Gastrocnemius medialis (tissue), 4 donors: ENCODE data around the gene OGDH. TPM values are rescaled to one million over a fixed set of nuclear protein-coding genes. Genes with fewer than 3 reads are reported as not detected.

Experiments
- ATAC-seq, 2 donors: fragments of 150-250 bp; one replicate each; pipeline ENCODE4 v1.9.1; 2016
- DNase-seq, 2 donors: peaks; one replicate each; pipeline ENCODE4 v3.0.0-alpha.2; 2019
- H3K27ac ChIP-seq, 4 donors: fragments of 200-600 bp; sonication (generic); 1 replicate in 1 of 4; 2 replicates in 3 of 4; pipeline ENCODE4 v1.5.1; 2016 to 2018; ENCODE audit warnings: mild to moderate bottlenecking in 2 of 4, moderate library complexity in 1 of 4
- H3K27me3 ChIP-seq, 3 donors: fragments of 200-600 bp; sonication (generic) in 2 of 3; 1 replicate in 1 of 3; 2 replicates in 2 of 3; pipeline versions ENCODE4 v1.5.1 to v1.6.0; 2016 to 2019; ENCODE audit warnings: mild to moderate bottlenecking in 1 of 3, moderate library complexity in 1 of 3
- H3K36me3 ChIP-seq, 2 donors: fragments of 200-600 bp; sonication (generic) in 1 of 2; one replicate each; pipeline ENCODE4 v1.5.1; 2017 to 2018
- H3K4me1 ChIP-seq, 2 donors: fragments of 200-600 bp; sonication (generic) in 1 of 2; one replicate each; pipeline ENCODE4 v1.5.1; 2016 to 2017; ENCODE audit warnings: mild to moderate bottlenecking in 2 of 2
- H3K4me3 ChIP-seq, 4 donors: fragments of 200-600 bp; sonication (generic) in 3 of 4; 1 replicate in 1 of 4; 2 replicates in 3 of 4; pipeline ENCODE4 v1.5.1; 2016 to 2019; ENCODE audit warnings: mild to moderate bottlenecking in 2 of 4
- H3K9me3 ChIP-seq, 3 donors: fragments of 200-600 bp; sonication (generic) in 2 of 3; 1 replicate in 1 of 3; 2 replicates in 2 of 3; pipeline ENCODE4 v1.5.1; 2016 to 2019
- POLR2A ChIP-seq, 2 donors: fragments of 450-650 bp; IDR thresholded peaks; one replicate each; pipeline ENCODE4 v1.6.1; 2017; ENCODE audit warnings: antibody characterized with exemption in 2 of 2, mild to moderate bottlenecking in 2 of 2, moderate library complexity in 2 of 2
- in situ Hi-C, 4 donors: fragments of 200-750 bp; cut with MboI; loops; one replicate each; pipeline versions ENCODE4 v1.15.0 to v1.8.0; 2017; ENCODE audit warnings: low sequenced_read_pairs in 4 of 4
- intact Hi-C: fragments of 100-400 bp; cut with DNase I; formaldehyde crosslinking; loops from one replicate; pipeline ENCODE4 v1.15.1; 2023; ENCODE audit warnings: low total_unique reads
- total RNA-seq, 4 donors: library from RNA; depleted of rRNA; stranded (reverse); fragments of >200 nt; gene quantifications; one replicate each; pipeline versions ENCODE4 v1.1.0 to v1.2.3, GENCODE V29; 2016
- TF ChIP-seq, protein P1 (sequence below), 5 experiments: fragments of 450-650 bp in 3 of 5; fragments of 200-600 bp in 2 of 5; sonication (generic) in 2 of 5; IDR thresholded peaks in 4 of 5; conservative IDR thresholded peaks in 1 of 5; 1 replicate in 4 of 5; 2 replicates in 1 of 5; pipeline ENCODE4 v1.5.1; 2016 to 2019; ENCODE audit warnings: antibody characterized with exemption in 5 of 5, mild to moderate bottlenecking in 3 of 5, moderate library complexity in 3 of 5

OGDH gene
- total RNA-seq, 4 donors from 2014 or later, result 224 to 462 (median 396) TPM

- Histone ChIP-seq H3K27ac (peak overlapping the region; percentile 71 to 93 (median 81)), H3K27me3 (no peaks in the 10 kb centered on the region), H3K36me3 (peaks cover 0 to 14% of the 10 kb centered on the region in 2 donors), H3K4me1 (peaks cover 53 to 61% of the 10 kb centered on the region in 2 donors), H3K9me3 (no peaks in the 10 kb centered on the region), H3K4me3 (no peak overlapping the region)
- ATAC-seq, result no peak
- in situ Hi-C loops, result no loop called here
- TF ChIP-seq POLR2A (IDR thresholded peaks at IDR 0.05), result no peak
- TF ChIP-seq, protein P1, sequence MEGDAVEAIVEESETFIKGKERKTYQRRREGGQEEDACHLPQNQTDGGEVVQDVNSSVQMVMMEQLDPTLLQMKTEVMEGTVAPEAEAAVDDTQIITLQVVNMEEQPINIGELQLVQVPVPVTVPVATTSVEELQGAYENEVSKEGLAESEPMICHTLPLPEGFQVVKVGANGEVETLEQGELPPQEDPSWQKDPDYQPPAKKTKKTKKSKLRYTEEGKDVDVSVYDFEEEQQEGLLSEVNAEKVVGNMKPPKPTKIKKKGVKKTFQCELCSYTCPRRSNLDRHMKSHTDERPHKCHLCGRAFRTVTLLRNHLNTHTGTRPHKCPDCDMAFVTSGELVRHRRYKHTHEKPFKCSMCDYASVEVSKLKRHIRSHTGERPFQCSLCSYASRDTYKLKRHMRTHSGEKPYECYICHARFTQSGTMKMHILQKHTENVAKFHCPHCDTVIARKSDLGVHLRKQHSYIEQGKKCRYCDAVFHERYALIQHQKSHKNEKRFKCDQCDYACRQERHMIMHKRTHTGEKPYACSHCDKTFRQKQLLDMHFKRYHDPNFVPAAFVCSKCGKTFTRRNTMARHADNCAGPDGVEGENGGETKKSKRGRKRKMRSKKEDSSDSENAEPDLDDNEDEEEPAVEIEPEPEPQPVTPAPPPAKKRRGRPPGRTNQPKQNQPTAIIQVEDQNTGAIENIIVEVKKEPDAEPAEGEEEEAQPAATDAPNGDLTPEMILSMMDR (IDR thresholded peaks at IDR 0.05 in 4 of 5, conservative IDR thresholded peaks at IDR 0.05 in 1 of 5), result no peak
- no peak for DNase-seq
- intact Hi-C loops, result no loop called here
Measured at GRCh38 chr7:44624318-44624717, 17.9 kb downstream of the OGDH start.

GRCh38 chr7:44625526-44626471 is 19.4 kb downstream of the OGDH start:
- DNase-seq (no peak), ATAC-seq (no peak)
- no peaks in the 10 kb centered on the region for H3K27me3 ChIP-seq
- no peak overlapping the region for H3K4me3 ChIP-seq
- H3K27ac ChIP-seq, result peak overlapping the region; percentile 71 to 93 (median 81)
- TF ChIP-seq, protein P1 (IDR thresholded peaks at IDR 0.05 in 4 of 5, conservative IDR thresholded peaks at IDR 0.05 in 1 of 5), result no peak
- TF ChIP-seq POLR2A (IDR thresholded peaks at IDR 0.05), result no peak
- peaks cover 0 to 14% of the 10 kb centered on the region in 2 donors for H3K36me3 ChIP-seq
- in situ Hi-C loops, result no loop called here
- no peaks in the 10 kb centered on the region for H3K9me3 ChIP-seq
- H3K4me1 ChIP-seq, result peaks cover 54 to 57% of the 10 kb centered on the region in 2 donors
- intact Hi-C loops, result no loop called here

DNA sequence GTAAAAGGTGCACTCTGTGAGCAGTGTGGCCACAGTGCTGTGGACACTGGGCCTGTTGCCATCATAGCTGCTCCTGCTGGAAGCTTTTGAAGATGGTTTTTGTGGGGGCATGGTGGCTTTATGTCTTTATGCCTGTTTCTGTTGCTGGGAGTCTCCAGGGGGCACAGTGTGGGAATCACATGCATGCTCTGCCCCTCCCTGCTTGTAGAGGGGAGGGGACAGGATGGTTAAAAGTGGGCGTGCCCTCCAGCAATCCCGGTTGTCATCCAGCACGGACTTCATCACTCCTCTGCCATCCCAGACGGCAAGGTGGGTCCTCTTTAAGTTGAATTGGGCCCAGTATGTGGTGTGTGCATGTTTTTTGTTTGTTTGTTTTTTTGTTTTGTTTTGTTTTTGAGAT is 20.2 kb downstream of the OGDH start:
- Histone ChIP-seq H3K4me3 (no peak overlapping the region), H3K9me3 (no peaks in the 10 kb centered on the region), H3K27ac (peak overlapping the region; percentile 29 to 93 (median 62)), H3K4me1 (peaks cover 55 to 57% of the 10 kb centered on the region in 2 donors), H3K27me3 (no peaks in the 10 kb centered on the region), H3K36me3 (peaks cover 0 to 14% of the 10 kb centered on the region in 2 donors)
- TF ChIP-seq, protein P1 (IDR thresholded peaks at IDR 0.05 in 4 of 5, conservative IDR thresholded peaks at IDR 0.05 in 1 of 5), result no peak
- no peak for TF ChIP-seq POLR2A (IDR thresholded peaks at IDR 0.05)
- ATAC-seq (no peak), DNase-seq (no peak)
- intact Hi-C loops (no loop called here), in situ Hi-C loops (no loop called here)

DNA sequence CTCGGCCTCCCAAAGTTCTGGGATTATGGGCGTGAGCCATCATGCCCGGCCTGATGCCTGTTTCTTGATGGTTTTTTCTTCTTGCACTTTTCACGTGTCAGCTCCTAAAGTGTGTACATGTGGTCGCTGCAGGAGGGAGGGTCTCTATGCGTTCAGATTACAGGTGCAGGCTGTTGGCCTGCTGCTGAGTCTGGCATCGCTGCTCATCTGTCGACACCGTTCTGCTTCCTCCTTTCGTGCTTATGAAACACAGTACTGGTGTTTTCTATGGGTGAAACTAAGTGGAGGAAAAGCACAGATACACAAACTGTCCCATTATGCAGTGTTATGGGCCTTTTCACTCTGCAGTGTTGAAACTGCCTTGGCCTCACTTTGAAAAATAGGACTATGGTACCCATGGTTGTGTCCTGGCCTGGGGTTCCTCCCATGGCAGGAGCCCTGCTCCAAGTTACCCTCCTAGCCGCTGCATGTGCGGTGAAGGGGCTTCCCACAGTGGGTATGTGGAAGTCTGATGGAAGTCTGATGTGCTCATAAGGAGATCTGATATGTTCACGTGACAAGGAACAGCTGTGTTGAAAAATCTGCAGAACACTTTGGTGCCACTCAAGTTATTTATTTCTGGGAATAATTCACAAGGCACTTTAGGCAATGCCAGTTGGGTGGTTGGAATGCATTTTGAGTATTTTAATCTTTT is 23.5 kb downstream of the OGDH start:
- in situ Hi-C loops (no loop called here), intact Hi-C loops (no loop called here)
- ATAC-seq (peak in 1 of 2 donors; percentile 34), DNase-seq (no peak)
- H3K27ac ChIP-seq, result peak overlapping the region; percentile 85 to 94 (median 92)
- no peak overlapping the region for H3K4me3 ChIP-seq
- no peaks in the 10 kb centered on the region for H3K27me3 ChIP-seq
- peaks cover 62 to 66% of the 10 kb centered on the region in 2 donors for H3K4me1 ChIP-seq
- H3K36me3 ChIP-seq, result peaks cover 0 to 8% of the 10 kb centered on the region in 2 donors
- TF ChIP-seq, protein P1 (IDR thresholded peaks at IDR 0.05 in 4 of 5, conservative IDR thresholded peaks at IDR 0.05 in 1 of 5), result no peak
- no peak for TF ChIP-seq POLR2A (IDR thresholded peaks at IDR 0.05)
- H3K9me3 ChIP-seq, result no peaks in the 10 kb centered on the region
